ENCODE measurements around the gene MBD5.

MBD5 gene

DNA sequence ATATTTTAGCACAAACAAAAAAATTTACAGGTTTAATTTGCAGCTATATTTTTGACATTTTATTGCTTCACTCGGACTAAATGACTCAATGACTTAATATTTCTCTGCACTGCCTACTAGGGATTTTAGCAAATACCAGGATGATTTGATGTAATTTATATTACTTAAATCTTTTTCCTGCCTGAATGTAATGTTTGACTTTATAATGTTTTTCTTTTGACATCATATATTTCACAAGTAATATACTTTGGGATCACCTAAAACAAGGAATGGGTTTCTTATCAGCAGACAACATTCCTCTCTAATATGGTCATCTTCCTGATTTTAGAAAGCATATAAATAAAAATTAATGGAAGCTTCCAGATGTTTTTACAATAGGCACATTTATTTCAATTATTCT, 370.4 kb downstream of the MBD5 start:
- no peak overlapping the region for H3K4me3 ChIP-seq (ENCODE audit: low read depth in 1 of 2, low read length in 2 of 2)
- H3K27ac ChIP-seq (ENCODE audit: low read length) = no peak overlapping the region
- H3K4me1 ChIP-seq (ENCODE audit: control insufficient read depth in 1 of 2, insufficient read depth in 2 of 2, low read length in 2 of 2) = no peaks in the 10 kb centered on the region
- no peaks in the 10 kb centered on the region for H3K27me3 ChIP-seq (ENCODE audit: low read depth, low read length)
- H3K9me3 ChIP-seq (ENCODE audit: control insufficient read depth in 1 of 2, low read length in 2 of 2) = no peaks in the 10 kb centered on the region
- no peaks in the 10 kb centered on the region for H3K36me3 ChIP-seq (ENCODE audit: control insufficient read depth in 1 of 2, insufficient read depth in 2 of 2, low read length in 2 of 2)

DNA sequence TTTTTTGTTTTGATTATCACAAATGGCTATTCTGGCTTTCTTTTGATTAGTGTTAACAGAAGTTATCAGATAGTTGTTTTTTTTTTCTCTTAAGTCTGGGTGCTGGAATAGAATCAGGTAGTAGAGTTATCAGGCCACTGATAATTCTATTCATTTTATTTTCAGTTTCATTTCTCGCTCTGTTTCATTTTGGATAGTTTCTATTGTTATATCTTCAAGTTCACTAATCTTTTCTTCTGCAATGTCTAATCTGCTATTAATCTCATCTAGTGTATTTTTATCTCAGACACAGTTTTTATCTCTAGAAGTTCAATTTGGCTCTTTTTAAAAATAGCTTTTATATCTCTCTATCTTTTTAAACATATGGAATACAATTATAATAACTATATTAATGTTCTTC, 381.9 kb downstream of the MBD5 start:
- Histone ChIP-seq H3K36me3 (ENCODE audit: control insufficient read depth in 1 of 2, insufficient read depth in 2 of 2, low read length in 2 of 2) (no peaks in the 10 kb centered on the region), H3K4me3 (ENCODE audit: low read depth in 1 of 2, low read length in 2 of 2) (no peak overlapping the region), H3K4me1 (ENCODE audit: control insufficient read depth in 1 of 2, insufficient read depth in 2 of 2, low read length in 2 of 2) (no peaks in the 10 kb centered on the region), H3K27ac (ENCODE audit: low read length) (no peak overlapping the region), H3K9me3 (ENCODE audit: control insufficient read depth in 1 of 2, low read length in 2 of 2) (peaks cover 0 to 3% of the 10 kb centered on the region in 2 donors), H3K27me3 (ENCODE audit: low read depth, low read length) (no peaks in the 10 kb centered on the region)

DNA sequence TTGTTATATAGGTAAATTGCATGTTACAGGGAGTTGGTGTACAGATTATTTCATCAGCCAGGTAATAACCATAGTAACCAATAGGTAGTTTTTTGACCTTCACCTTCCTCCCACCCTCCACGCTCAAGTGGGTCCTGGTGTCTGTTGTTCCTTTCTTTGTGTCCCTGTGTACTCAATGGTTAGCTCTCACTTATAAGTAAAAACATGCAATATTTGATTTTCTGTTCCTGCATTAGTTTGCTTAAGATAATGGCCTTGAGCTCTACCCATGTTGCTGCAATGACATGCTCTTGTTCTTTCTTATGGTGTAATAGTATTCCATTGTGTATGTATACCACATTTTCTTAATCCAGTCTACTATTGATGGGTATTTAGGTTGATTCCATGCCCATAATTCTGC, 390.0 kb downstream of the MBD5 start:
- Histone ChIP-seq H3K4me1 (ENCODE audit: control insufficient read depth in 1 of 2, insufficient read depth in 2 of 2, low read length in 2 of 2) (no peaks in the 10 kb centered on the region), H3K27me3 (ENCODE audit: low read depth, low read length) (no peaks in the 10 kb centered on the region), H3K36me3 (ENCODE audit: control insufficient read depth in 1 of 2, insufficient read depth in 2 of 2, low read length in 2 of 2) (no peaks in the 10 kb centered on the region), H3K4me3 (ENCODE audit: low read depth in 1 of 2, low read length in 2 of 2) (no peak overlapping the region), H3K9me3 (ENCODE audit: control insufficient read depth in 1 of 2, low read length in 2 of 2) (peaks cover 0 to 10% of the 10 kb centered on the region in 2 donors), H3K27ac (ENCODE audit: low read length) (no peak overlapping the region)

DNA sequence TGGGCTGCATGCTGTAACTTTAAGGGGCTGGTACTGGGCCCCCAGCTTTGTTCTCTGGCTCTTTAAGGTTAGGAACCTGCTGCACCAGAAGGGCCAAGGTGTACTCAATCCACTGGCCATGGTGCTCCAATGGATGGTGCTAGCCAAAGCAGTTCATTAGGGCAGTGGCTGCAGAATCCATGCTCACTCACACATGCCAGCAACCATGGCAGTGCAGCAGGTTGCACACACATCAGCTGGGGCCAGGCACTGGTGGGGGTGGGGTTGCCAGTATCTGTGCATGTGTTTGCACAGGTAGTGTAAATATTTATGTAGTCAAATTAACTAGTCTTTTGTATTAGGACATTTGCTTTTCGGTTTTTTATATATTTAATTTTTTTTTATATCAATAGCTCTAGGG, 395.4 kb downstream of the MBD5 start:
- H3K36me3 ChIP-seq (ENCODE audit: control insufficient read depth in 1 of 2, insufficient read depth in 2 of 2, low read length in 2 of 2) = no peaks in the 10 kb centered on the region
- no peak overlapping the region for H3K27ac ChIP-seq (ENCODE audit: low read length)
- H3K9me3 ChIP-seq (ENCODE audit: control insufficient read depth in 1 of 2, low read length in 2 of 2) = peaks cover 0 to 10% of the 10 kb centered on the region in 2 donors
- H3K4me3 ChIP-seq (ENCODE audit: low read depth in 1 of 2, low read length in 2 of 2) = no peak overlapping the region
- no peaks in the 10 kb centered on the region for H3K4me1 ChIP-seq (ENCODE audit: control insufficient read depth in 1 of 2, insufficient read depth in 2 of 2, low read length in 2 of 2)
- no peaks in the 10 kb centered on the region for H3K27me3 ChIP-seq (ENCODE audit: low read depth, low read length)

DNA sequence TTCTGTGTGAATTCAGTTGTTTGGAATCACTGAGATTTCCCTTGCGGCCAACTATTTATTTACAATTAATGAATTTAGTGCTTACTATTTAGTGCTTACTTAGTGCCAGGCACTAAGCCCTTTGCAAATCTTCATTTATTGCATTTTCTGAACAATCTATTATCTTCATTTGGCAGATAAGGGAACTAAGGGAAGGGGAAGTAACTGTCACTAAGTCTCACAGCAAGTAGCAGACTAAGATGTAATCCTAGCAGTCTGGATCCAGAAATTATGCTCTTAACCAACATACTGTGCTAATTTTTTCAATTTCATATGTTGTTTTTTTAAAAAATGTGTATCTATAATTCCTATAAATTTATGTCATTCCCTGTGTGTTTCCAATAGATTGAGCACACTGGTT, 409.2 kb downstream of the MBD5 start:
- H3K36me3 ChIP-seq (ENCODE audit: control insufficient read depth in 1 of 2, insufficient read depth in 2 of 2, low read length in 2 of 2) = no peaks in the 10 kb centered on the region
- H3K9me3 ChIP-seq (ENCODE audit: control insufficient read depth in 1 of 2, low read length in 2 of 2) = no peaks in the 10 kb centered on the region
- no peaks in the 10 kb centered on the region for H3K4me1 ChIP-seq (ENCODE audit: control insufficient read depth in 1 of 2, insufficient read depth in 2 of 2, low read length in 2 of 2)
- no peak overlapping the region for H3K27ac ChIP-seq (ENCODE audit: low read length)
- H3K4me3 ChIP-seq (ENCODE audit: low read depth in 1 of 2, low read length in 2 of 2) = no peak overlapping the region
- H3K27me3 ChIP-seq (ENCODE audit: low read depth, low read length) = no peaks in the 10 kb centered on the region

DNA sequence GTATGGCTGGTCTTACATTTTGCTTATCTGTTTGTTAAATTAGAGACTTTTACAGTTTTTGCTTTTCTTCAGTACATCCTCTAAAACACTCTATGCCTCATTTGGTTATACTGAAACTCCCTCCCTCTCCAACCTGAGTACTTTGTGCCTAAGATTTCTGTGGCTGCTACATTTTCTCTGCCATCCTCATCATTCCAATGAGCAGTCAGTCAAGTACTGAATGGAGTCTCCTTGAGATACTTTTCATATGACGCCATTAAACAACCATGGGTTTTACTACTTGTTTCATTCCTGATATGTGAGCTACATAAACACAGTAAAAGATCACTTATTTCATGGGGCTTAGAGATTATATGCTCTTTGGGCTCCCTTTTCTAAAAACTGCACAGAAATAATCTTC, 427.0 kb downstream of the MBD5 start:
- no peaks in the 10 kb centered on the region for H3K27me3 ChIP-seq (ENCODE audit: low read depth, low read length)
- no peaks in the 10 kb centered on the region for H3K4me1 ChIP-seq (ENCODE audit: control insufficient read depth in 1 of 2, insufficient read depth in 2 of 2, low read length in 2 of 2)
- no peak overlapping the region for H3K27ac ChIP-seq (ENCODE audit: low read length)
- no peak overlapping the region for H3K4me3 ChIP-seq (ENCODE audit: low read depth in 1 of 2, low read length in 2 of 2)
- H3K36me3 ChIP-seq (ENCODE audit: control insufficient read depth in 1 of 2, insufficient read depth in 2 of 2, low read length in 2 of 2) = no peaks in the 10 kb centered on the region
- H3K9me3 ChIP-seq (ENCODE audit: control insufficient read depth in 1 of 2, low read length in 2 of 2) = no peaks in the 10 kb centered on the region

DNA sequence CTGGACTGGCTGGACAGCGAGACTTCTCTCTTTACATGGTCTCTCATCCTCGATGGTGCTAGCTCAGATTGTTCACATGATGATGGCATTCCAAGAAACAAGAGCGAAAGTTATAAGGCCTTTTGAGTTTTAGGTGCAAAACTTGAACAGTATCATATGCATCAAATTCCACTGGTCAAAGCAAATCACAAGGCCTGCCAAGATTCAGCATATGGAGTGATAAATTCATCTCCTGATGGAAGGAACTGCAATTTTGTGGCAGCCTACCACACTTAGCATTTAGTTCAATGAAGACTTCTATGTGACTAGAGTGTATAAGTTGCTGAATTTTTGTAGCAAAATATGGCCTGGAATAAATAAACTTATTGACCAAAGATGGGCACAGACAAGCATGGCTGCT, 429.6 kb downstream of the MBD5 start:
- Histone ChIP-seq H3K4me3 (ENCODE audit: low read depth in 1 of 2, low read length in 2 of 2) (no peak overlapping the region), H3K27ac (ENCODE audit: low read length) (no peak overlapping the region), H3K9me3 (ENCODE audit: control insufficient read depth in 1 of 2, low read length in 2 of 2) (no peaks in the 10 kb centered on the region), H3K27me3 (ENCODE audit: low read depth, low read length) (no peaks in the 10 kb centered on the region), H3K36me3 (ENCODE audit: control insufficient read depth in 1 of 2, insufficient read depth in 2 of 2, low read length in 2 of 2) (no peaks in the 10 kb centered on the region), H3K4me1 (ENCODE audit: control insufficient read depth in 1 of 2, insufficient read depth in 2 of 2, low read length in 2 of 2) (no peaks in the 10 kb centered on the region)

DNA sequence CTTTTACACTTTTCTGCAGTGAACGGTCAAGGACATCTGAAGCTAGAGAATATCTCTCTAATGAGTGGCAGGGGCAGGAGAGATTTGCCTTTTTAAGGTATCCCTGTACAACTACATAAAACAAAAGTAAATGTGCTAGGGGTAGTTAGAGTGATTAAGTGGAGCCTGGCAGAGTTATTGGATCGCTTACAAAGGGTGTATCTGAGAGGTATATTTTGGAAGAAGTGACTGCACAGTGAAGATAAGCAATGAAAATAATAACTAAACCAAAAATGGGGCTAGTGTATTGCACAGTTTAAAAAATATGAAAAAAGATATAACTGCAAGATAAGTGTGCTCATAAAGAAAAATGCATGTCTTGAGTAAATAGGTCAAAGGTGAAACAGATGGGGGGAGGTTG, 430.2 kb downstream of the MBD5 start:
- Histone ChIP-seq H3K9me3 (ENCODE audit: control insufficient read depth in 1 of 2, low read length in 2 of 2) (no peaks in the 10 kb centered on the region), H3K36me3 (ENCODE audit: control insufficient read depth in 1 of 2, insufficient read depth in 2 of 2, low read length in 2 of 2) (no peaks in the 10 kb centered on the region), H3K4me1 (ENCODE audit: control insufficient read depth in 1 of 2, insufficient read depth in 2 of 2, low read length in 2 of 2) (no peaks in the 10 kb centered on the region), H3K27ac (ENCODE audit: low read length) (no peak overlapping the region), H3K4me3 (ENCODE audit: low read depth in 1 of 2, low read length in 2 of 2) (no peak overlapping the region), H3K27me3 (ENCODE audit: low read depth, low read length) (no peaks in the 10 kb centered on the region)

DNA sequence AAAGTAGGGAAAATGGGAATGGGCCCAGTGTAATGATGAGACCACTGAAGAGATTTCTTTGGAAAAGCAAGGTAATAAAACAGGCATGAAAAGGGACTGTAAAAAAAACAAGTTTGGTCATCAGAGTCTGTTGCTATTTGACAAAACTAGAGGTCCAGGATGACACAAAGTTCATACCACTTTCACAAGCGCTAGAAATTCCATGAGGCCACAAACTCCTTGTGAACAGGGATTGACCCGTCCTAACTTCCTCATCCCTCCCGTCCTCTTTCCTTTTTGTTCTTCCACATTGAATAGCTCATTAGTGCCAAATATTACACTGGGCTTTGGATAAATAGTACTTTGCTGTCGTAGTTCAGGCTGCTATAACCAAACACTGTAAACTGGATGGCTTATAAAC, 434.9 kb downstream of the MBD5 start:
- Histone ChIP-seq H3K27ac (ENCODE audit: low read length) (no peak overlapping the region), H3K9me3 (ENCODE audit: control insufficient read depth in 1 of 2, low read length in 2 of 2) (no peaks in the 10 kb centered on the region), H3K27me3 (ENCODE audit: low read depth, low read length) (no peaks in the 10 kb centered on the region), H3K4me1 (ENCODE audit: control insufficient read depth in 1 of 2, insufficient read depth in 2 of 2, low read length in 2 of 2) (no peaks in the 10 kb centered on the region), H3K4me3 (ENCODE audit: low read depth in 1 of 2, low read length in 2 of 2) (no peak overlapping the region), H3K36me3 (ENCODE audit: control insufficient read depth in 1 of 2, insufficient read depth in 2 of 2, low read length in 2 of 2) (no peaks in the 10 kb centered on the region)

DNA sequence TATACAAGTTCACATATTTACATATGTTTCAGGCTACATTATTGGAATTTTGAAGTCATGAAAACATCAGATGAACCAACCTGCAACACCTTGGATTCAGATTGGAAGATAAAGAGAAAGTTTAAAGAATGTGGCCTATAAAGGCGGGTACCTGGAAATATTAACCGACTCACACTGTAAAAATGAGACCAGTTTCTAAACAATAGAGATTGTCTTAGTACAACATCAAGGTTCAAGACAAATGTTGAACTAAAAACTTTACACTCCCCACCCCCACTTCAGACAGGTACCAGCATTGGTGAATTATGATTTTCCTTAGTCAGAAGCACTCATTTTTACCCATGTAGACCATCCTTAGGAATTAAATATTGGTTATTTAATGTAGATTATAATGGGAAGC, 437.3 kb downstream of the MBD5 start:
- Histone ChIP-seq H3K9me3 (ENCODE audit: control insufficient read depth in 1 of 2, low read length in 2 of 2) (no peaks in the 10 kb centered on the region), H3K27ac (ENCODE audit: low read length) (no peak overlapping the region), H3K4me1 (ENCODE audit: control insufficient read depth in 1 of 2, insufficient read depth in 2 of 2, low read length in 2 of 2) (no peaks in the 10 kb centered on the region), H3K36me3 (ENCODE audit: control insufficient read depth in 1 of 2, insufficient read depth in 2 of 2, low read length in 2 of 2) (no peaks in the 10 kb centered on the region), H3K4me3 (ENCODE audit: low read depth in 1 of 2, low read length in 2 of 2) (no peak overlapping the region), H3K27me3 (ENCODE audit: low read depth, low read length) (no peaks in the 10 kb centered on the region)

DNA sequence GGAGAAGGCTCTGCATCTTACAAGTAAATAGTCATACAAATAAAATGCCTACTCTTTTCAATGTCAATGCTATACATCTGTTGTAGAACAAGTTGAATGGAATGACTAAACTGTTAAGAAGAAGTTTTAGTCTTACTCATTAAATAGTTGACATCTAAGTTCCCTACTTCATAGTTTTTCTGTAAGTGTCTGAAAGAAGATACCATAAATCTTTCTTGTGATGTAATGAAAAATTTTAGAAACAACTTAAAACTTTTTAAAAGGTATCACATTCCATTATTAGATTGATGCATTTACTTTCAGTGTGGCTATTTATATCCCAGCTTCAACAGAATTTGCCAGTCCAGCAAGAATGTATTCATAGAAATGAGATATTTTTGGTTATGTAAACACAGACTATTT, 438.5 kb downstream of the MBD5 start:
- H3K4me1 ChIP-seq (ENCODE audit: control insufficient read depth in 1 of 2, insufficient read depth in 2 of 2, low read length in 2 of 2) = no peaks in the 10 kb centered on the region
- no peaks in the 10 kb centered on the region for H3K27me3 ChIP-seq (ENCODE audit: low read depth, low read length)
- no peaks in the 10 kb centered on the region for H3K9me3 ChIP-seq (ENCODE audit: control insufficient read depth in 1 of 2, low read length in 2 of 2)
- H3K27ac ChIP-seq (ENCODE audit: low read length) = no peak overlapping the region
- no peak overlapping the region for H3K4me3 ChIP-seq (ENCODE audit: low read depth in 1 of 2, low read length in 2 of 2)
- H3K36me3 ChIP-seq (ENCODE audit: control insufficient read depth in 1 of 2, insufficient read depth in 2 of 2, low read length in 2 of 2) = peaks cover 7 to 9% of the 10 kb centered on the region in 2 donors

DNA sequence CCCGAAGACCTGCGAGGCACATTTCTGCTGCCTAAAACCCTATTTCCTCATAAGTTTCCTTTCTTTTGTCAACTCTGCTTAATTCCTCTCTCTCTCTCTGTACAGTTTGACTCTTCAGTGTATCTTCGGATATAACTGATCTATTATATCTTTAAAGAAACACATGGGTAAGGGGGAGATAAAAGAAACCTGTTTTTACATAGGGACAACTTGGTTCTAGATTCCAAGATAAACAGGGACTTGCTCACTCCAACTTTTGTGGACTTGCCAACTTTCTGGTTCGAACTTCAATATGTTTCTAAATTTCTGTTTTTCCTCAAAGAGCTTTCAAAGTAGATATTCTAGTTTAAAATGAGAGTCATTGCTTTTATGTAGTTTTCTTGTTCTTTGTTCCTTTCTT, 441.0 kb downstream of the MBD5 start:
- no peaks in the 10 kb centered on the region for H3K27me3 ChIP-seq (ENCODE audit: low read depth, low read length)
- no peaks in the 10 kb centered on the region for H3K4me1 ChIP-seq (ENCODE audit: control insufficient read depth in 1 of 2, insufficient read depth in 2 of 2, low read length in 2 of 2)
- H3K9me3 ChIP-seq (ENCODE audit: control insufficient read depth in 1 of 2, low read length in 2 of 2) = no peaks in the 10 kb centered on the region
- no peak overlapping the region for H3K4me3 ChIP-seq (ENCODE audit: low read depth in 1 of 2, low read length in 2 of 2)
- H3K27ac ChIP-seq (ENCODE audit: low read length) = no peak overlapping the region
- H3K36me3 ChIP-seq (ENCODE audit: control insufficient read depth in 1 of 2, insufficient read depth in 2 of 2, low read length in 2 of 2) = peaks cover 8 to 16% of the 10 kb centered on the region in 2 donors
